Heart left ventricle (tissue), 16 donors: Measurements from ENCODE around the gene SH3TC1. TPM values are rescaled to one million over a fixed set of nuclear protein-coding genes. Genes with fewer than 3 reads are reported as not detected.

Experiments
- ATAC-seq, 4 donors: fragments of 200-7000 bp; cut with Tn5 transposase; one replicate each; pipeline ENCODE4 v1.9.1; 2020 to 2022; ENCODE audit warnings: moderate library complexity in 4 of 4, mild to moderate bottlenecking in 3 of 4, moderate number of reproducible peaks in 1 of 4
- DNase-seq, 5 donors: peaks; one replicate each; pipeline ENCODE4 v3.0.0-alpha.2; 2020
- H3K27ac ChIP-seq, 12 donors: fragments of 200-600 bp; sonication (generic) in 4 of 12; one replicate each; pipeline versions ENCODE4 v1.5.0 to v1.8.0; 2016 to 2022; ENCODE audit warnings: mild to moderate bottlenecking in 2 of 12
- H3K27me3 ChIP-seq, 9 donors: fragments of 200-600 bp; sonication (generic) in 2 of 9; one replicate each; pipeline versions ENCODE4 v1.5.1 to v1.8.0; 2016 to 2022; ENCODE audit warnings: mild to moderate bottlenecking in 3 of 9
- H3K36me3 ChIP-seq, 9 donors: fragments of 200-600 bp; sonication (generic) in 2 of 9; one replicate each; pipeline versions ENCODE4 v1.5.0 to v1.8.0; 2018 to 2022; ENCODE audit warnings: mild to moderate bottlenecking in 2 of 9
- H3K4me1 ChIP-seq, 12 donors: fragments of 200-600 bp; sonication (generic) in 4 of 12; one replicate each; pipeline versions ENCODE4 v1.5.0 to v1.8.0; 2016 to 2022; ENCODE audit warnings: mild to moderate bottlenecking in 3 of 12
- H3K4me3 ChIP-seq, 12 donors: fragments of 200-600 bp; sonication (generic) in 4 of 12; one replicate each; pipeline versions ENCODE4 v1.5.0 to v1.8.0; 2017 to 2022; ENCODE audit warnings: mild to moderate bottlenecking in 9 of 12, moderate library complexity in 4 of 12
- H3K9me3 ChIP-seq, 12 donors: fragments of 200-600 bp; sonication (generic) in 4 of 12; one replicate each; pipeline versions ENCODE4 v1.5.0 to v1.8.0; 2016 to 2022; ENCODE audit warnings: mild to moderate bottlenecking in 1 of 12
- CTCF ChIP-seq, 12 donors: fragments of 200-600 bp; sonication (generic) in 4 of 12; IDR thresholded peaks; one replicate each; pipeline versions ENCODE4 v1.5.0 to v1.8.0; 2018 to 2022; ENCODE audit warnings: antibody characterized with exemption in 12 of 12, mild to moderate bottlenecking in 5 of 12
- POLR2A ChIP-seq, 2 donors: fragments of 450-650 bp; IDR thresholded peaks; one replicate each; pipeline ENCODE4 v1.6.1; 2017; ENCODE audit warnings: antibody characterized with exemption in 2 of 2, mild to moderate bottlenecking in 2 of 2, moderate library complexity in 2 of 2
- WGBS, 4 donors: extraction: QIAGEN DNeasy Blood & Tissue Kit in 2 of 4; methylation state at CpG; one replicate each; pipeline versions ENCODE4 v1.1.5 to v1.1.7; 2013 to 2018; 5-methylcytosine and 5-hydroxymethylcytosine counted together
- intact Hi-C, 10 donors: fragments of 100-400 bp; cut with DNase I; formaldehyde crosslinking; loops; one replicate each; pipeline versions ENCODE4 v1.11.1 to v1.14.2; 2022
- polyA plus RNA-seq, 2 donors: library from polyadenylated mRNA; stranded (reverse); fragments of 200-250 nt; gene quantifications; one replicate each; pipeline ENCODE4 v1.2.3, GENCODE V29; 2013
- total RNA-seq, 9 donors: library from RNA; depleted of rRNA in 2 of 9; stranded (reverse); fragments of >200 nt in 2 of 9; fragmentation: NEBNext Ultra II Directional in 3 of 9; extraction: Animal tissue kit (Norgen Biotek cat#: 25700) in 3 of 9; gene quantifications; one replicate each; pipeline versions ENCODE4 v1.1.0 to v1.2.4, GENCODE V29; 2016 to 2023
- donor health status: ischemic (EF 13 %, LVEDD 7.1; RV severe dilation, severe dysfunction).
- donor health status: healthy with polysubstance abuse.
- donor health status: DM: no; HTN: yes; CAD: no.
- donor health status: DM: no; HTN: no; CAD: no.
- donor health status: ischemic (EF 25% LVEDD 6.9; RV normal size, moderate dysfunction).
- donor health status: ischemic (EF 25% LVEDD 5.7; RV mildly dilated, moderate dysfunction).
- donor health status: healthy.
- donor health status: DM: yes; HTN: yes; CAD: no.
- donor health status: ischemic (EF 35%, LVEDD 5.7; RV mildly dilated, moderate dysfunction).
- donor health status: nonischemic (EF 11% LVEDD 7.7; RV severe dilation, severe dysfunction).
- donor health status: DM: yes; HTN: yes; CAD: no.
- donor health status: PGD.
- donor health status: ischemic (EF 29% LVEDD 5.4; RV normal size, mild dysfunction).
- donor health status: nonischemic (EF 23%, LVEDD 6.1; RV moderate dilation, normal function).

SH3TC1 gene
- total and polyA plus RNA-seq, 11 donors, result 5.8 to 45.9 (median 10.9) TPM

GRCh38 chr4:8215001-8215427 lies 15.9 kb downstream of the SH3TC1 start:
- no peak overlapping the region for H3K27ac ChIP-seq
- WGBS, 4 donors, result 40 to 59% (median 55%) methylated on average over 10 to 12 of the region's 12 CpGs
- peaks cover 0 to 77% (median 0%) of the 10 kb centered on the region in 9 donors for H3K36me3 ChIP-seq
- no peaks in the 10 kb centered on the region for H3K9me3 ChIP-seq
- TF ChIP-seq CTCF (IDR thresholded peaks at IDR 0.05) (no peak), POLR2A (IDR thresholded peaks at IDR 0.05) (no peak)
- H3K4me3 ChIP-seq, result no peak overlapping the region
- intact Hi-C loops, result no loop called here
- peaks cover 0 to 18% (median 8%) of the 10 kb centered on the region in 12 donors for H3K4me1 ChIP-seq
- peak in 1 of 5 donors; percentile 46 for DNase-seq
- peak; percentile 18 to 64 (median 36) for ATAC-seq
- no peaks in the 10 kb centered on the region for H3K27me3 ChIP-seq

GRCh38 chr4:8215641-8216442 lies 16.8 kb downstream of the SH3TC1 start:
- Histone ChIP-seq H3K9me3 (peaks cover 0 to 1% (median 0%) of the 10 kb centered on the region in 12 donors), H3K4me1 (peaks cover 0 to 18% (median 8%) of the 10 kb centered on the region in 12 donors), H3K27ac (no peak overlapping the region), H3K27me3 (no peaks in the 10 kb centered on the region), H3K4me3 (no peak overlapping the region), H3K36me3 (peaks cover 0 to 83% (median 0%) of the 10 kb centered on the region in 9 donors)
- WGBS, 4 donors, result 86 to 92% (median 91%) methylated on average over 14 to 23 of the region's 23 CpGs
- peak in 1 of 5 donors; percentile 47 for DNase-seq
- no peak for TF ChIP-seq CTCF (IDR thresholded peaks at IDR 0.05)
- TF ChIP-seq POLR2A (IDR thresholded peaks at IDR 0.05), result no peak
- intact Hi-C loops, result no loop called here
- no peak for ATAC-seq

- TF ChIP-seq CTCF (IDR thresholded peaks at IDR 0.05) (no peak), POLR2A (IDR thresholded peaks at IDR 0.05) (no peak)
- DNase-seq, result peak in 1 of 5 donors; percentile 48
- ATAC-seq, result no peak
- peaks cover 0 to 83% (median 0%) of the 10 kb centered on the region in 9 donors for H3K36me3 ChIP-seq
- H3K9me3 ChIP-seq, result peaks cover 0 to 5% (median 0%) of the 10 kb centered on the region in 12 donors
- H3K27me3 ChIP-seq, result no peaks in the 10 kb centered on the region
- H3K27ac ChIP-seq, result no peak overlapping the region
- H3K4me1 ChIP-seq, result peaks cover 0 to 18% (median 8%) of the 10 kb centered on the region in 12 donors
- intact Hi-C loops, result no loop called here
- no peak overlapping the region for H3K4me3 ChIP-seq
- WGBS, 4 donors, result 88 to 93% (median 92%) methylated on average over 7 to 28 of the region's 28 CpGs
Observed at GRCh38 chr4:8216443-8217245, 17.6 kb downstream of the SH3TC1 start.

- H3K36me3 ChIP-seq, result peaks cover 0 to 85% (median 0%) of the 10 kb centered on the region in 9 donors
- ATAC-seq (no peak), DNase-seq (peak in 1 of 5 donors; percentile 52)
- no peaks in the 10 kb centered on the region for H3K27me3 ChIP-seq
- H3K4me3 ChIP-seq, result no peak overlapping the region
- H3K9me3 ChIP-seq, result peaks cover 0 to 5% (median 0%) of the 10 kb centered on the region in 12 donors
- 90 to 98% (median 94%) methylated on average over 6 of the region's 6 CpGs for WGBS, 4 donors
- intact Hi-C loops, result no loop called here
- no peak overlapping the region for H3K27ac ChIP-seq
- H3K4me1 ChIP-seq, result peaks cover 0 to 22% (median 8%) of the 10 kb centered on the region in 12 donors
- TF ChIP-seq CTCF (IDR thresholded peaks at IDR 0.05) (no peak), POLR2A (IDR thresholded peaks at IDR 0.05) (no peak)
Observed at GRCh38 chr4:8217246-8217511, 18.1 kb downstream of the SH3TC1 start.
